Endothelial cell of umbilical vein (primary cell): ENCODE measurements around the gene PIGO. TPM values are rescaled to one million over a fixed set of nuclear protein-coding genes. Genes with fewer than 3 reads are reported as not detected.
A peak's percentile ranks its signal among the peaks of the same experiment; 100 is the strongest.

Experiments
- BruUV-seq: library from RNA; stranded (reverse); fragments of 400-500 nt; replicated peaks from 2 replicates; lab custom pipeline; 2021; lab: Mats Ljungman, UMichigan
- CTCF ChIA-PET: fragments of 300-600, 350-600 bp; sonication (Branson Sonifier 250); formaldehyde crosslinking; loops from one replicate; lab custom pipeline; 2021; ENCODE audit warnings: antibody characterized with exemption, inconsistent platforms; lab: Charles Lee
- POLR2A ChIA-PET: fragments of 300-600, 350-600 bp; sonication (Branson Sonifier 250); formaldehyde crosslinking; loops from one replicate; lab custom pipeline; 2021; ENCODE audit warnings: antibody characterized with exemption, inconsistent platforms; lab: Charles Lee
- DNase-seq: peaks from one replicate; pipeline ENCODE4 v3.0.0-alpha.2; 2011; ENCODE audit warnings: low read depth, low spot score
- FAIRE-seq: peaks from 2 replicates; lab custom pipeline; 2011; peaks lifted over from hg19 to GRCh38; lab: Jason Lieb, UNC
- H2AFZ ChIP-seq: 2 replicates; pipeline ENCODE4 v1.6.0; 2012; ENCODE audit warnings: low read depth, low read length, control low read depth, inconsistent platforms
- H3K27ac ChIP-seq: 2 replicates; pipeline ENCODE4 v1.5.1; 2011; ENCODE audit warnings: low read depth, mild to moderate bottlenecking, control low read depth, low read length, moderate library complexity; ENCODE audit not compliant: insufficient read depth
- H3K27me3 ChIP-seq, 2 experiments: 2 replicates each; pipeline versions ENCODE4 v1.6.0 to v1.6.1; 2011; ENCODE audit warnings: low read length in 2 of 2, mixed read lengths in 1 of 2; ENCODE audit not compliant: control insufficient read depth in 2 of 2, insufficient read depth in 2 of 2
- H3K36me3 ChIP-seq, 2 experiments: 2 replicates in 1 of 2; 3 replicates in 1 of 2; pipeline ENCODE4 v1.5.1; 2011; ENCODE audit warnings: low read length in 2 of 2, mild to moderate bottlenecking in 1 of 2, moderate library complexity in 1 of 2; ENCODE audit not compliant: control insufficient read depth in 2 of 2, insufficient read depth in 2 of 2; ENCODE audit errors: extremely low read depth in 1 of 2
- H3K4me1 ChIP-seq: 3 replicates; pipeline ENCODE4 v1.5.1; 2011; ENCODE audit warnings: mild to moderate bottlenecking, low read length; ENCODE audit not compliant: control insufficient read depth, insufficient read depth; ENCODE audit errors: extremely low read depth
- H3K4me2 ChIP-seq: 2 replicates; pipeline ENCODE4 v1.6.1; 2011; ENCODE audit warnings: low read length, control low read depth, mixed read lengths; ENCODE audit not compliant: insufficient read depth
- H3K4me3 ChIP-seq, 3 experiments: fragments of 200-600 bp in 1 of 3; sonication (generic), shearing (Covaris generic) in 1 of 3; replicated peaks in 1 of 3; 2 replicates each; pipeline ENCODE4 v1.5.1; 2011 to 2016; ENCODE audit warnings: control low read depth in 3 of 3, low read length in 3 of 3, mild to moderate bottlenecking in 2 of 3, inconsistent platforms in 1 of 3, low read depth in 1 of 3, moderate library complexity in 1 of 3; ENCODE audit not compliant: insufficient read depth in 1 of 3
- H3K79me2 ChIP-seq: 2 replicates; pipeline ENCODE4 v1.6.0; 2012; ENCODE audit warnings: low read length, inconsistent platforms; ENCODE audit not compliant: control insufficient read depth, insufficient read depth
- H3K9ac ChIP-seq: replicated peaks from 2 replicates; pipeline ENCODE3; 2011; ENCODE audit warnings: low read length, control low read depth; ENCODE audit not compliant: insufficient read depth; ENCODE audit errors: extremely low read depth
- H3K9me1 ChIP-seq: replicated peaks from 3 replicates; pipeline ENCODE4 v1.6.0; 2011; ENCODE audit warnings: mild to moderate bottlenecking, low read length; ENCODE audit not compliant: control insufficient read depth, insufficient read depth; ENCODE audit errors: extremely low read depth
- H3K9me3 ChIP-seq: replicated peaks from 2 replicates; pipeline ENCODE4 v1.5.1; 2012; ENCODE audit warnings: low read length, inconsistent platforms; ENCODE audit not compliant: control insufficient read depth, insufficient read depth
- H4K20me1 ChIP-seq: replicated peaks from 2 replicates; pipeline ENCODE3; 2011; ENCODE audit warnings: mild to moderate bottlenecking, low read length; ENCODE audit not compliant: control insufficient read depth, insufficient read depth; ENCODE audit errors: extremely low read depth
- EZH2 ChIP-seq: IDR thresholded peaks from 2 replicates; pipeline ENCODE4 v1.6.1; 2012; ENCODE audit warnings: borderline replicate concordance, low read depth, mild to moderate bottlenecking, moderate library complexity, low read length, inconsistent platforms; ENCODE audit not compliant: severe bottlenecking
- FOS ChIP-seq: IDR thresholded peaks from 2 replicates; pipeline ENCODE4 v1.6.1; 2011; ENCODE audit warnings: mild to moderate bottlenecking, low read length, moderate library complexity, borderline replicate concordance; ENCODE audit not compliant: insufficient read depth
- GATA2 ChIP-seq: IDR thresholded peaks from 2 replicates; pipeline ENCODE4 v1.7.0; 2011; ENCODE audit warnings: low read depth, mild to moderate bottlenecking, moderate library complexity, mixed read lengths, low read length; ENCODE audit not compliant: insufficient read length, insufficient read depth
- JUN ChIP-seq: IDR thresholded peaks from 2 replicates; pipeline ENCODE4 v1.6.1; 2011; ENCODE audit warnings: borderline replicate concordance, low read depth; ENCODE audit not compliant: insufficient read length, insufficient read depth
- MYC ChIP-seq: IDR thresholded peaks from one replicate; pipeline ENCODE4 v1.6.1; 2011; ENCODE audit warnings: mild to moderate bottlenecking, low read depth, low read length
- POLR2A ChIP-seq: IDR thresholded peaks from 2 replicates; pipeline ENCODE4 v1.6.1; 2012; ENCODE audit warnings: low read depth, mild to moderate bottlenecking, control low read depth, low read length
- POLR2AphosphoS5 ChIP-seq: IDR thresholded peaks from 2 replicates; pipeline ENCODE4 v1.6.1; 2012; ENCODE audit warnings: low read depth, mild to moderate bottlenecking, control low read depth, low read length, moderate library complexity; ENCODE audit not compliant: insufficient read depth
- dilution Hi-C: fragments of 300-500 bp; cut with MboI; formaldehyde crosslinking; loops from one replicate; pipeline ENCODE4 v1.15.0; 2019; ENCODE audit warnings: low sequenced_read_pairs; ENCODE audit not compliant: extremely low pct_ligation_motif_present
- intact Hi-C: fragments of 100-400 bp; cut with micrococcal nuclease; formaldehyde crosslinking; loops from one replicate; pipeline ENCODE4 v1.10.0; 2022
- polyA plus RNA-seq, 4 experiments: library from polyadenylated mRNA; depleted of rRNA in 3 of 4; stranded (reverse) in 3 of 4; unstranded in 1 of 4; fragments of >200 nt; gene quantifications; 2 replicates each; pipeline versions ENCODE4 v1.2.1 to v1.2.3, GENCODE V29; 2011 to 2012; ENCODE audit warnings: missing spikeins in 1 of 4
- total RNA-seq: library from RNA; stranded (reverse); gene quantifications from 2 replicates; pipeline ENCODE4 v1.2.3, GENCODE V29; 2021
- TF ChIP-seq, protein P1 (sequence below), 2 donors: IDR thresholded peaks; 1 replicate in 1 of 2; 2 replicates in 1 of 2; pipeline ENCODE4 v1.5.1; 2011; ENCODE audit warnings: low read length in 2 of 2, mild to moderate bottlenecking in 2 of 2, moderate library complexity in 2 of 2, control low read depth in 1 of 2, inconsistent platforms in 1 of 2, low read depth in 1 of 2; ENCODE audit not compliant: insufficient read depth in 1 of 2; ENCODE audit errors: extremely low read depth in 1 of 2
- TF ChIP-seq, protein P2 (sequence below): IDR thresholded peaks from 2 replicates; pipeline ENCODE4 v1.6.1; 2011; ENCODE audit not compliant: insufficient read depth, insufficient read length

PIGO gene
- total and polyA plus RNA-seq, 2 donors (not counting 3 experiments of a cell fraction or from before 2014, with no cell fraction given): 23.5 to 27.3 TPM

DNA sequence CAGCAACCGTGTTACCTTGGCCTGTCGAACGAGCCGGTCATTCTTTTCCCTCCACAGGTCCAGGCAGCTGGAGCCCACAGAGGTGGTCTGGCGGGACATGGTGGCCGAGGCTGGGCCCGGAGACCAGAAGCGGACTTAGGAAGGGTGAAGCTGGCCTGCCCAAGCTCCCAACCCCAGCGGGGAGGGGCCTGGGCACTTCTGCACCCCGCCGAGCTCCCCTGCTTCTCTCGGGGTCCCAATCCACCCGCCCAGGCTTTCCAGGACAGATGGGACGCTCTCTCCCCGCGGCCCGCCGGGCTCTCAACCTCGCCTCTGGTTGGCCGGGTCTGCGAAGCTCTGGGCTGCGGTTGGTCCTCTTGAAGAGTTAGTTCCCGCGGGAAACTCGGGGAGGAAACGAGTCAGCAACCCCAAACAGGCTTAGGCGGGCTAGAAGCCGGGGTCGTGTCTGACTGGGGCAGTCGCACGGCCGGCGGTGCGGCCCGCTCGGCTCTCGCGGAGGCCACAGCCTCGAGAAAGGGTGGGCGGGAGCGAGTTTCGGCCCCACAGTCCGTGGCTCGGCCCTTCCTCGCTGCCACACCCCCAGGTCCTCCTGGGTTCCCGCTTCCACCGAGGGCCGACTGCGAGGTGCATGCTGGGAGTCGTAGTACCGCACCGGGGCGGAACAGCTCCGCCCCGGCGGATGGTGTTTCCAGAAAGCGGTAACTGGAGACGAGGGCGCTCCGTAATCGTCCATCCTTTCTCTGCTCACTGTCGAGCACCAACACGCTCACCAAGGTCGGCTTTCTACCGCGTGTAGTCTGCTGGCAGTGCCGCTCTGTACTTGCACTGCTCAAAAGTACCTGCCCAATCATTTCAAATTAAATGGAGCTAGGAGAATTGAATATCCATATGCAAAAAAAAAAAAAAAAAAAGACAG lies 16.7 kb downstream of the PIGO start, which contains the start of gene FANCG:
FANCG (minus strand) TSS at position 517 of the 916 bp plus-strand sequence; CDS start at position 99, 418 bp downstream.
- BruUV-seq: TSS peak; percentile 27
- intact Hi-C loops: loop anchor here (1.0 kb wide), 2 partner anchors 7 to 17 kb away; partner anchors contain the start of genes PIGO and VCP
- Histone ChIP-seq H3K9ac (peak within 1 kb of the TSS; percentile 74), H3K9me1 (no peaks in the 10 kb centered on the region), H3K4me3 (peak within 1 kb of the TSS; percentile 64 to 79 (median 66)), H4K20me1 (no peaks in the 10 kb centered on the region), H2AFZ (peak within 1 kb of the TSS; percentile 59), H3K79me2 (peaks cover 23% of the 10 kb centered on the region), H3K27ac (peak within 1 kb of the TSS; percentile 57), H3K27me3 (no peaks in the 10 kb centered on the region), H3K4me1 (peaks cover 16% of the 10 kb centered on the region), H3K9me3 (no peaks in the 10 kb centered on the region), H3K36me3 (peaks cover 0 to 8% of the 10 kb centered on the region in 2 experiments), H3K4me2 (peak within 1 kb of the TSS; percentile 57)
- POLR2A ChIA-PET: interaction anchor here (0.6 to 1.5 kb wide), 5 partner anchors 8 to 404 kb away, joined by 3 to 12 read pairs (median 4); partner anchors contain the start of gene ATOSB
- DNase-seq (peak; percentile 95), FAIRE-seq (peak; percentile 97)
- TF ChIP-seq POLR2AphosphoS5: peak; percentile 84
- TF ChIP-seq JUN: no peak
- TF ChIP-seq GATA2: no peak
- peak; percentile 76 for TF ChIP-seq POLR2A
- TF ChIP-seq MYC: peak; percentile 21
- no peak for TF ChIP-seq FOS
- TF ChIP-seq, protein P1, sequence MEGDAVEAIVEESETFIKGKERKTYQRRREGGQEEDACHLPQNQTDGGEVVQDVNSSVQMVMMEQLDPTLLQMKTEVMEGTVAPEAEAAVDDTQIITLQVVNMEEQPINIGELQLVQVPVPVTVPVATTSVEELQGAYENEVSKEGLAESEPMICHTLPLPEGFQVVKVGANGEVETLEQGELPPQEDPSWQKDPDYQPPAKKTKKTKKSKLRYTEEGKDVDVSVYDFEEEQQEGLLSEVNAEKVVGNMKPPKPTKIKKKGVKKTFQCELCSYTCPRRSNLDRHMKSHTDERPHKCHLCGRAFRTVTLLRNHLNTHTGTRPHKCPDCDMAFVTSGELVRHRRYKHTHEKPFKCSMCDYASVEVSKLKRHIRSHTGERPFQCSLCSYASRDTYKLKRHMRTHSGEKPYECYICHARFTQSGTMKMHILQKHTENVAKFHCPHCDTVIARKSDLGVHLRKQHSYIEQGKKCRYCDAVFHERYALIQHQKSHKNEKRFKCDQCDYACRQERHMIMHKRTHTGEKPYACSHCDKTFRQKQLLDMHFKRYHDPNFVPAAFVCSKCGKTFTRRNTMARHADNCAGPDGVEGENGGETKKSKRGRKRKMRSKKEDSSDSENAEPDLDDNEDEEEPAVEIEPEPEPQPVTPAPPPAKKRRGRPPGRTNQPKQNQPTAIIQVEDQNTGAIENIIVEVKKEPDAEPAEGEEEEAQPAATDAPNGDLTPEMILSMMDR (IDR thresholded peaks at IDR 0.05; ENCODE audit: extremely low read depth in 1 of 2, insufficient read depth in 1 of 2, low read depth in 1 of 2, low read length in 2 of 2): no peak
- TF ChIP-seq, protein P2, sequence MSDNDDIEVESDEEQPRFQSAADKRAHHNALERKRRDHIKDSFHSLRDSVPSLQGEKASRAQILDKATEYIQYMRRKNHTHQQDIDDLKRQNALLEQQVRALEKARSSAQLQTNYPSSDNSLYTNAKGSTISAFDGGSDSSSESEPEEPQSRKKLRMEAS: peak; percentile 28
- no peak for TF ChIP-seq EZH2
- CTCF ChIA-PET: interaction anchor here (0.9 to 3.1 kb wide), 11 partner anchors 8 to 474 kb away, joined by 3 to 22 read pairs (median 5); partner anchors contain the start of genes PIGO, RUSC2, STOML2 and VCP
- dilution Hi-C loops: no loop called here
